CD4-positive, alpha-beta T cell treated with Interleukin-15 for 1 hour (primary cell): Measurements from ENCODE around the gene PRKG1.
"Not testable (repeated sequence)": the region's sequence is repeated elsewhere in the genome, so short reads cannot be mapped to it uniquely, and the experiment has no call there.

ENCODE experiments used
- DNase-seq: peaks from one replicate; pipeline ENCODE4 v3.0.0-alpha.2; 2020

PRKG1 gene

DNA sequence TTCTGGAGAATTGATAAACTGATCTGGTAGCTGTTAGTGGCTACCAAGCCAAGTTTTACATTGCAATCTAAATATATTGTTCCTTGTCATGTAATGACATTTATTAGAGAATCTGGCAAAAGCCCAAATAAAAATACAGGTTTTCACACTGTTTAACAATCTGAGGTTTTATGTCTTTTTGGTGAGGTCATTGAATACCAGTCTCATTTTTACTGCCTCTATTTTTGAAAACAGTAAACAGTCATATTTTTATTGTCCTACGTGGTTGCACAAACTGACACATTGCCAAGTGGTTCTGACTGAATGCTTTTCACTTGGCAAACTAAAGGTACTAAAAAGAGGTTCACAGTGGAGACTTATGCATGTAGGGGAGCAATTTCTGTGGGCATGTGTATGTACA is 157.5 kb downstream of the PRKG1 start:
- DNase-seq = no peak

DNA sequence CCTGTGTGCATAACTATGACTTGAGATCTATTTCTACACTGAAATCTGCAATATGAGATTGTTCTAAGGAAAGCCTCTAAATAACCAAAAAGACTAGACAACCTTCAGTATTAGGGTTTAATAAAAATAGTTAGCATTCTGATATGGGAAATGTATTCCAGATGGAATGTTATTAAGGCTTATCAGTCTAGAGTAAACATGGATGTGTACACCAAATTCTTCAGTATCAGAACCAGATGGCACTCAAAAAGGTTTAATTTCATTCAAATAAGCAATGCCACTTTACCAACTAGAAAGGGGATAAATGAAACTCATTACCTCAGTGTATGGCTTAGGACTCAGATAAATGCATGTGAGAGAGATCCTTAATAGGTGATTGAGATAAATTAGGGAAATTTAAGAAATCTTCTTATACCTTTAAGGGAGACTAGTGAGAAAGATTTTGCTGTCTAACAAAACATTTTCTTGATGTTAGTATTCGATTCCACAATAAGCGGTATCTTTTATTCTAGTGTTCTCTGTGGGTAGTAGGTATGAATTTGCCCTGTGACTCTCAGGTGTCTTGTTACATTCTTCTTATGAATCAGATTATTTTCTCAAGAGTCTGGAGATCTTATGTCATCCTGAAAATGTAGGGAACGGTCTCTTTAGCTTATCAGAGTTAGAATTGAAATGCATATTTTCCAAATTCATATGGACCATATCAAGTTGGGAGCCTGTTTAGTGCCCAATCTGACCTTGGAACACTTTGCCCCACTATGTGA is 159.2 kb downstream of the PRKG1 start:
- DNase-seq = no peak

DNA sequence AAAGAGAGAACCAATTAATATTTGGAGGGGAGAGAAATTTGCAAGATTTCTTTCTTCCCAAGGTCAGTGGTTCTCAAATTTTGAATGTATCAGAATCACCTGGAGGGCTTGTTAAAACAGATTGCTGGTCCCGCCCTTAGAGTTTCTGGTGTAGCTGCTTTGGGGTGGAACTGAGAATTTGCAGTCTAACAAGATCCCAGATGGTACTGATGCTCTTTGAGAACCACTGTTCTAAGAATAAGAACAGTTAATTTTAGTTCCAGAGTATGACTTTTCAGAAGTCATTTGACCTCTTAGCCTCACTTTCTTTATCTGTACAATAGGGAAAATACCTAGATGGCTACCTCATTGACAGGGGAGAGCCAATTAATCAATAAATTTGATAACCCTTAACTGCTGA is 161.6 kb downstream of the PRKG1 start:
- DNase-seq = no peak

DNA sequence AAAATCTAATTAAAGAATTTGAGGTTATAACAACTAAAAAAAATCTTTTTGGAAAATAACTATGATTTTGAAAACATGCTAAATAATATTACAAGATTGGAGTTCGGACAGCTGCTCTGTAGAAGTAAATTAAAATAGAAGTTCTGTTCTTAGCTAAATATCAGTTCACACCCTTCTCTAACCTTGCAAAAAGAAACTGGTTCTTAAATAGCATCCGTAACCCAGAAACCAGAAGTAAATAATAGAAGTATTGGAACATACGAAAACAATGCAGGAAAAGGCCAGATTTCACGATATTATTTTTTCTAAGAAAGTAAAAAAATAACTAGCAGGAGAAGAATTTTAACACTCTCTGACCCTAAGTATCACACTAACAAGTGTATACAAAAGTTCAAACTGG is 164.7 kb downstream of the PRKG1 start:
- DNase-seq = no peak

DNA sequence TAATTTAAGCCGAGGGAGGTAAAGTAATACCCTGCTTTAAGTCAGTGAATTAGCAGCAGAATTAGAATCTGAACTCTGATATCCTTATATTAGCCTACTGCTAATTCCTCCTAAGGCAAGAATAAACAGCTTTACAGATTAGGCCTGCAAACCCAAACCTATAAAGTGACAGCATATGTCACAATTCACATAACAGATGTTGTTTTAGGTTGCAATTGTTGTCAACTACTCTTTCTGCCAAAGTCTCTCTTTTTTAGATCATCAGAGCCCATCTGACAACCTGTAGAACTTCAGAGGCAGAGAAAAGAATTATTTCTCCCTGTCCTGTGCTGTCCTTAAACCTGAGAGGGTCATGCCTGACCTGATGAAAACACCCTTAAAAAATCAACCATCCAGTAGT is 167.2 kb downstream of the PRKG1 start:
- no peak for DNase-seq

DNA sequence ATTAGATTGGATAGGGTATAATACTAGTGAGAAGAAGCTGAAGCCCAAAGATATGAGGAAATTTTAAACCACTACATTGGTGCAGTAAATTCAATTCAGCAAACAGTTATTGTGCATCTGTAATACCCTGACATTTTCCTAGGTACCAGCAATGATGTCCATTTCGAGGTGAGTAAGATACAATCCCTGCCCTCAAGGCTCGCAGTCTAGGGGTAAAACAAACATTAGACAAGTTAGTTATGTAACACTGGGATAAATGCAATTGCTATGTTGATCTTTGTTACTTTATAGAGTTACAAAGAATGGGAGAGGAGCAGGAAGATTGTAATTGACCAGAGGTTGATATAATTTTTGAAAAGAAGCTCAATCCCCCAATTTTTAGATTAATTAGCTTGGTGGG is 168.1 kb downstream of the PRKG1 start:
- no peak for DNase-seq

DNA sequence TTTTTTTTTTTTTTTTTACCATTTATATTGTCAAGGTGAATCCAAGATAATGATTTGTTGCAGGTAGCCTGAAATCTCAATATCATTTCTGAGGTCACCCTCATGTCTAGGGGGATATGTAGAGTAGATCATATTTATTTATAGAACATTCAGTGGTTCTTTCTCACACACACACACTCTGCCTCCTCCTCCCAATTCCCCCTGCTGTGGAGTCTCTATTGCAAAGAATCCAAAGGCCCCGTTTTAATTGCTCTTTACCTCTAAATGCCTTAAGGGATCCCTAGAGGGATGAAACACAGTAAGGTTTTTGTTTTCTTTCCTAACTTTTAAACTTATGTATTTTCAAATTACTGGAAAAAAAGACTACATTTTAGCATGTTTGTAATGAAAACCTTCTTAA is 170.0 kb downstream of the PRKG1 start:
- no peak for DNase-seq

DNA sequence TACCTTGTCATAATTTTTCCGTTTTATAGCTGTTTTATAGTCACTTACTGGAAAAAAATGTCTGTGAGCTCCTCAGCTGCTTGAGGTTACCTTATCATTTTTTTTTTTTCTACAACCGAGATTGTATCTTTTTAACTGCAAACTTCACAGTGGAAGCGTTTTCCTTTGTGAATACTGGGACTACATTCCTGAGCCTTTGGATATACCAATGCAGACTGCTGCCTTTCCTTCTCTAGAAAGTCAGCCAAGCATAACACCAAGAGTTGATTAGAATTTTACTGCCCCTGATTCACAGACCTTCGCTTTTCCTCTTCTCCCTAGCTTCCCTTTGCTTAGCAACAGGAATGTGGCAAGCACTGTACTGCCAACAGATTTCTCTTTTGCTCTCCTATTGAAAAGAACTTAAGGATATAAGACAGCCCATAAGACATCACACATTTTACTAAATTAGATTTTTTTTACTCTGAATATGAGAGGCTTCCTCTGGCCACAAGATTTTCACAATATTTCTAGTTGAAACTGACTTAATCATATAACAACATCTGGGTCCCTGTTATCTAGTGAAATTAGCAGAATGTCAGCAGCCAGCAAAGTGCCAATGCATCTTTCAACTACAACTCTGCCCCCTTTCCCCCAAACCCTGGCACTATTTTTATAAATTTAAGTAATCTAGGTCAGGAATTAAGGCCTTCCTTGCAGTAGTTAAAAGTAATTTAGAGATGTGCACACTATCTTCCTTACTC is 170.6 kb downstream of the PRKG1 start:
- no peak for DNase-seq

DNA sequence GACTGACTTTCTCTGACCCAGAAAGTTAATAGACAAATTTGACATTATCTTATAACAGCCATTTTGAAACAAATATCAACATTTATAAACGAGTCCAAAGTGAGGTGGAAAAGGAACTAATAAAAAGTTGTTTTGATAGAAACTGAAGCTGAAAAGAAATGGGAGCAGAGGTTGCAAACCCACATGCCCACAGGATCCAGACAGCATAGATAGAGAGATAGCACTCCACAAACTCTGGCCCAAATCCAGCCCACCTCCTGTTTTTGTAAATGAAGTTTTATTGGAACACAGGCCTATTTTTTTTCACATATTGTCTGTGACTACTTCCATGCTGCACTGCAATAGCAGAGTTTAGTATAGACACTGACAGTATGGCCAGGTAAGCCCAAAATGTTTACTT is 171.9 kb downstream of the PRKG1 start:
- no peak for DNase-seq

DNA sequence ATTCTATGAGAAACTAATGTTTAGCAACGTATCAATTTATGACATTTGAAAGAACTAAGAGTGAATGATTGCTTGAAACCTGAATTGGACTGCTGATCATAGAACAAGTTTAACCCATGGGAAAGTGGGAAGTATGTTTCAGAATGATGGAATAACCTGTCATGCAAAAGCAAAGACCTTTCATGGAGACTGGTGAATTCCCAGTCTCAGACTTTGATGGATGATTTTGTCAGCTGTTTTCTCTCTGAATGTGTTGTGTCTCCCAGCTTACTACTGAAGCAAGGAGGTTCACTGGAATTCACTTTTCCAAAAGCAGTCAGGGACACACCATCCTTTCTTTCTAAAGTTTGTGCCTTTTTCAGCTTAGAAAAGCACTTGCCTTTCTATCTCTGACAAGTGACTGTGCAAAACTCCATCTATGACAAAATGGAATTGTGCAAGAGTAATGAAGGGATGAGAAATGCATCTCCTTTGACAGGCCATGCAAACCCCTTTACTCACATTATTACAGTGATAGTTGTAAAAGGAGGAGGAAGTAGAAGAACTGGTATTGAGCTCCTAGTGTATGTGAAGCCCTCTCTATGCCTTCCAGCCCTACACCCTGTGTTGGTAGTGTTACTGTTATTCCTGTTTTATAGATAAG is 176.1 kb downstream of the PRKG1 start:
- DNase-seq = no peak

DNA sequence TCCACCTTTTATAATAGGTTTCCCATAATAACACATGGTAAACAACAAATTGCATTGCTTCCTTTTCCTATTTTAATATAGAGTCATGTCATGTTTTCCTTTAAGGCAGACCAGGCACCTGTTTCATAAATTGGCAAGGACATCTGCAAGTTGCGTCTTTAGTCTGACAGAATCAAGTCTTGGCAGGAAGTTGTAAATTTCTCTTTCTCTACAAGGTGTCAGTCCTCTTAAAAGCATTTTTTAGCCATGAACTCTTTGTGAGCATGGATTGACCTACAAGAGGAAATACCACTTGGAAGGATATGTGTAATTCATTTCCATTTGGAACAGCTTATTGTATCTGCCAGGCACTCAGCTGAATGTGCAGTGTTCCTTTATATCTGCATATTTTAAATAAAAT is 176.8 kb downstream of the PRKG1 start:
- DNase-seq = no peak

DNA sequence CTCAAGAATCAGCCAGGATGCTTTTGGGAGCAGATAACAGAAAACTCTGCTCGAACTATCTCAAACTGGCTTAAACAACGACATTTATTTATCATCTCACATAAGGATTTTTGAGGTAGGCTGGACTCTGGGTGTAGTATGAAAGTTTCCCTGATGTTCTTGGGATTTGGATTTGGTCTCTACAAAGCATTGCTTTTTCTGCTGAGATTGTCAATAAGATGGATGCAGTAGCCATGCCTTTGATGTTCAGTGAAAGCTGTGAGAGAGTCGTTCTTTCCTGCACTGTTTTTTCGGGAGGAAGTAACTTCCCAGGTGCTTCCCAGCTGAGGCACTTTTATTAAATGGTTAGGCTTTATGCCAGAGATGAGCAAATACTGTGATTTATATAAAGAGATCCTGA is 181.1 kb downstream of the PRKG1 start:
- no peak for DNase-seq

DNA sequence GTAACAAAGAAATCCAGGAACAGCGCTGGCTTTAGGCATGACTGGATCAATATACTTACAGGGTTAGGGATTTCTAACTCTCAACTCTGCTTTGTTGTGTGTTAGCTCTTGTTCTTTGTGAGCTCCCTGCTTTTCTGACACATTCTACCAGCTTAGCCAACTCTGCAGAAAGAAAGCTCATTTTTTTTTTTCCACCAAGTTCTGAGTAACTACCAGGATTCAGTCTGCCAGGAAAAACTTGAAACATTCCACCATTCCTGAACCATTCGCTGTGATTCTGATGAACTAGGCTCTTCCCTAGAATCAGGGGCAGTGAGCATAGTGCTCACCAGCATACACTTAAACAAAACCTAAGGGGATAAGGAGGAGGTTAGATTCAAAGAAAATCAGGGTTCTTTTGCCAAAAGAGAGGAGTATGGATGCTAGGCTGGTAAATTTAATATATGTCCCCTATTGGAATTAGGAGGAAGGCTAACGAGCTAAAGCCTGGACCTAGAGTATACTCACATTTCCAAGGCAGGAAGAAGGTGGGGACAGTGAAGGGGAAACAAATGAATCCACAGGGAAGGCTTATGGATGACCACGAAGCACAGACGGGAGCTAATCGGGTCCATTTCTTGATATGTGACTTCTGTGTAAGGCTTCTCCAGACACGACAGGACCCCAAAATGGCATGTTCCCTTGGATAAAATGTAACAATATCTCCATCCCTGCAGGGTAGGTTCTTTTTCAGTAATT is 183.4 kb downstream of the PRKG1 start:
- no peak for DNase-seq

DNA sequence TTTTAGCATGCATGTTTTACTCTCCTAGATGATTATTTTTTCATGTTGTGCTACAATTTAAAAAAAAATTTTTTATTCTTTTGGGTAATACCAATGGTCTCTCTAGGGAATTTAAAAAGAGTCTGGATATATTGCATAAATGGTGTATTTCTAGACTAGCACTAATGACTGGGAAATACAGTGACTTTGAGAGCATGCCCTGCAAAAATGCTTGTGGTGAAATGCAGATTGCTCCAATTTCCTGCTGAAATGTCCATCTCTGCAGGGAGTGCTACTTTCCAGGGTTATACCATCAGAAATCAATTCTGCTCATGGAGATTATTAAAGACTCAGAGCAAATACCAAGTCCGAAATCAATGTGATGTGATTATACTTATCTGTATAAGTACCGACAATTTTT is 186.1 kb downstream of the PRKG1 start:
- DNase-seq = no peak

DNA sequence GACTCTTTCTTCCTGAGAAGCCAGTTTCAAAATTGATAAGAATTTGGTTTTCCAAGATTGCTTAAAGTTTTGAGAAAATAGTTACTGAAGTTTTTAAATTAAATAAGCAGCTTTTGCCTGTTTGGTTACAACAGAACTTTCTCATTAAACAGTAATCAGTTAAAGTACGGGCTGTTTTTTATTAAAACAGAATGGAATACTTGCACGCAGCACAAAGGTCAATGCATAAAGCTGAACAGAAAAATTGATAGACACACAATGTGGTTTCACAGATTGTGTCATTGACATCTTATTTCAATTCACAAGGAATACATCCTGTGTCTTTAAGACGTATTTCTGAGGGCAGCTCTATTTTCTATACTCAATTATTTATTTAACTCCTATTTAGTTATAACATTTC is 192.2 kb downstream of the PRKG1 start:
- DNase-seq = no peak

DNA sequence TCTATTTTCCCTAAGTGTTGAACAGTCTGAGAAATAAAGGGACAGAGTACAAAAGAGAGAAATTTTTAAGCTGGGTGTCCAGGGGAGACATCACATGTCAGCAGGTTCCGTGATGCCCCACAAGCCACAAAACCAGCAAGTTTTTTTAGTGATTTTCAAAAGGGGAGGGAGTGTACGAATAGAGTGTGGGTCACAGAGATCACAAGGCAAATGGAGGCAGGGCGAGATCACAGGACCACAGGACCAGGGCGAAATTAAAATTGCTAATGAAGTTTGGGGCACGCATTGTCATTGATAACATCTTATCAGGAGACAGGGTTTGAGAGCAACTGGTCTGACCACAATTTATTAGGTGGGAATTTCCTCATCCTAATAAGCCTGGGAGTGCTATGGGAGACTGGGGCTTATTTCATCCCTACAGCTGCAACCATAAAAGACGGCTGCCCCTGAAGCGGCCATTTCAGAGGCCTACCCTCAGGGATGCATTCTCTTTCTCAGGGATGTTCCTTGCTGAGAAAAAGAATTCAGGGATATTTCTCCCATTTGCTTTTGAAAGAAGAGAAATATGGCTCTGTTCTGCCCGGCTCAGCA is 193.8 kb downstream of the PRKG1 start:
- DNase-seq = not testable (repeated sequence)

DNA sequence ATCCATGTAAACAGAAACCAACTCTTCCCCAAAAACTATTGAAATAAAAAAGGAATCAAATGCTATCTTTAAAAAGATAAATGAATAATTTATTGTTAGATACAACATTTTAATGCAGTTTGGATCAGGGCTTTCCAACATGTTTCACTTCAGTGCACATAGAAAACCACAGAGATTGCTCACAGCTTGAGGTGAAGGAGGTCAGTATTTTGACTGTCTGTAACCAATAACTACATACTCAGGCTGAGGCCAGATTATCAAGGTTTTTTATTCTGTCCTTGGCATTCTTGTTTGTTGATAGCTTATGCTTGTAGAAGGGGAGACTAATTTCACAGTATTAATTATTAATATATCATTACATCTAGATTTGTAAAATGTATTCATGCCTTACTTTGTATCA is 195.5 kb downstream of the PRKG1 start:
- no peak for DNase-seq

DNA sequence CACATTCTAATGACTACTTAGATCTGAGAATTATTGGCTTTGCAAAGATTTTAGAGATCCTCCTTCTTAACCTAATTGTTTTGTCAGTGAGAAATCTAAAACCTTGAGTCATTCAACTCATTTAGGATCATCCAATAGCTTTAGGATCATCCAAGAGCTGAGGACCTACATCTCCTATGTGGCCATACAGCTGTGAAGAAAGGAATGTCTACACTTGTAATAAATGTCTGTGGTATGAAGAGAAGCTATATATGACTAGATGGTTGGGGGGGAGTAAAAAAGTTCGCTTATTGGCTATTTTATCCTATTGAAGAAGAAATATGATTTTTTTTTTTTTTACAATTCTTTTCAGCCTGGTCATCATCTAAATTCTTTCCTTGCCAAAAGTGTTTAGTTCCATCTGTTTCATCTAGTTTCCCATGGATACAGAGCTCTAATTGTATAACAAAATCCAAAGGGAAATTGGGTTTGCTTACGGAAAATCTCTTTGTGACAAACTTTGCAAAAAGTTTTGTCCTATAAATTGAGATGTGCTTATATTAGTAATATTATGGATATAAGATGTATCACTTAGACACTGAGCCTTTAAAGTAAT is 196.7 kb downstream of the PRKG1 start:
- DNase-seq = no peak

DNA sequence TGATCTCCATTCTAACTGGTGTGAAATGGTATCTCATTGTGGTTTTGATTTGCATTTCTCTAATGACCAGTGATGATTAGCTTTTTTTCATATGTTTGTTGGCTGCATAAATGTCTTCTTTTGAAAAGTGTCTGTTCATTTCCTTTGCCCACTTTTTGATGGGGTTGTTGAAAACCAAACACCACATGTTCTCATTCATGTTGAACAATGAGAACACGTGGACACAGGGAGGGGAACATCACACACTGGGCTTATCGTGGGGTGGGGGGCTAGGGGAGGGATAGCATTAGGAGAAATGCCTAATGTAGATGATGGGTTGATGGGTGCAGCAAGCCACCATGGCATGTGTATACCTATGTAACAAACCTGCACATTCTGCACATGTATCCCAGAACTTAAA is 197.8 kb downstream of the PRKG1 start:
- not testable (repeated sequence) for DNase-seq

DNA sequence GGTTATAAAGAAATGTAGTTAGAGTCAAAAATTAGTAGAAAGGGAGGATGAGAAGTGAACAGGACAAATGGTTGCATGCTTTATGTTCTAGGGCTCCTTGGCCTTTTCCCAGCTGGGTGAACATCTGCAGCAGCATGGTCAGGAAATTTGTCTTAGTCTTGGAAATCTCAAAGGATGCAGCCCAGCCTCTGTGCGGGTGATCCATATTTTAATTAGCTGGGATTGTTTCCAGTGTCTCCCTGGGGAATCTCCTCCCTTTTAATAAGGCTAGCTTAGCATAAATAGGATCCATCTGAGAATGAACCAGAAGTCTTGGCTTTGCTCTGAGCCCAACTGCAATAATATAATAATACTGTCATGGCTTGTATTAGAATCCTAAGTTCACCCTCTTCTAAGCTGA is 198.3 kb downstream of the PRKG1 start:
- DNase-seq = no peak

DNA sequence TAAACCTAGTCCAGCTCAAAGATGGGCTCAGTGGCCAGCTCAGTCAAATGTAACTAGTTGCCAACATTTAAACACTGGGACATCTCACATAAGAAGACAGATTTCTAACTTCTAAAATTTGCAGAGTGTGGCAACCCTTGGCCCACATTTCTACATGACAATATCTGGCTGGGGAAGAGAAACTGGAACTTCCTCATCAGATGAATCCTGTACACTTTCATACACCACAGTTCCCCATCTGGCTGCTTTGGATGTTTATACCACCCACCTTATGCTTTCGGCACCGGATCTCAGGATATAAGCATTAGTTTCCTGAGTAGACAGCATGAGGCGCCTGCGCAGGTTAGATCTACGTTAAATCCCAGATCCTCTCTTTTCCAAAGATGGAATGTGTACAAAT is 199.3 kb downstream of the PRKG1 start:
- DNase-seq = no peak

DNA sequence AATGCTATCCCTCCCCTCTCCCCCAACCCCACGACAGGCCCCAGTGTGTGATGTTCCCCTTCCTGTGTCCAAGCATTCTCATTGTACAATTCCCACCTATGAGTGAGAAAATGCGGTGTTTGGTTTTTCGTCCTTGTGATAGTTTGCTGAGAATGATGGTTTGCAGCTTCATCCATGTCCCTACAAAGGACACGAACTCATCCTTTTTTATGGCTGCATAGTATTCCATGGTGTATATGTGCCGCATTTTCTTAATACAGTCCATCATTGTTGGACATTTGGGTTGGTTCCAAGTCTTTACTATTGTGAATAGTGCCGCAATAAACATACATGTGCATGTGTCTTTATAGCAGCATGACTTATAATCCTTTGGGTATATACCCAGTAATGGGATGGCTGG is 201.8 kb downstream of the PRKG1 start:
- DNase-seq = not testable (repeated sequence)

DNA sequence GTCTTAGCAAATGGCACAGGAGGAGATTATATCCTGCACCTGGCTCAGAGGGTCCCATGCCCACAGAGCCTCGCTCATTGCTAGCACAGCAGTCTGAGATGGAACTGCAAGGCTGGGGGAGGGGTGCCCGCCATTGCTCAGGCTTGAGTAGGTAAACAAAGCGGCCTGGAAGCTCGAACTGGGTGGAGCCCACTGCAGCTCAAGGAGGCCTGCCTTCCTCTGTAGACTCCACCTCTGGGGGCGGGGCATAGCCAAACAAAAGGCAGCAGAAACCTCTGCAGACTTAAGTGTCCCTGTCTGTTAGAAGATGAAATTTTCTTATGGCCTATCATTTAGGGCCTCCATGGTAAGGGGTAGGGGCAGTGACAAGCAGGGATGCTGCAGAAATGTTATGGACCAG is 207.1 kb downstream of the PRKG1 start:
- not testable (repeated sequence) for DNase-seq
